ENCODE results near the gene SKAP1.

SKAP1 gene

DNA sequence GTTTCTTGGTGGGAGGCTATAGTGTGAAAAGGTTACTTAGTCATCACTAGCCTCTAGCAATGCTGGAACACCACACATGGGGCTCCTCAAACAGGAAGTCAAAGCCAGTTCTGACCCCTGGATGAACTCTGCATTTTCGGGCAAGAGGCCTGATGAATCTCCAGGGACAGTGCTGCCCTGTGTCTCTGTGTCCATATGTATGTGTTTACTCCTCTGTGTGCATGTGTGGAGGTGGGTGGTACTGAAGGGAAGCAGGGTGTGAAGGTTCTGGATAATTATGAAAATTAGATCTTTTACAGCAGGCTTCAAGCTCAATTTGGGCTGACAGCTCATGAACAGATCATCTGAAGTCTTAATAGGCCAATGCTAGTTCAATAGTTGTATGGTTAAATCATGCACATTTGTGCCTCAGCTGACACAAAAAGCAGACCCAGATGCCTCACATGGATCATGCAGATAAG is 188.9 kb downstream of the SKAP1 start:
- Histone ChIP-seq H3F3A (ENCODE audit: low read depth) (peaks cover 6% of the 10 kb centered on the region; the same call in 1 of the 2 replicates), H3K4me2 (ENCODE audit: low read depth, low read length, poor library complexity, severe bottlenecking) (peak overlapping the region; percentile 58), H3K4me3 (ENCODE audit: low read length, poor library complexity, severe bottlenecking) (no peak overlapping the region), H3K27me3 (ENCODE audit: insufficient read depth, low read length, poor library complexity, severe bottlenecking) (no peaks in the 10 kb centered on the region), H3K4me1 (ENCODE audit: insufficient read depth, low read length, poor library complexity, severe bottlenecking) (peaks cover 78% of the 10 kb centered on the region), H2AFZ (ENCODE audit: low read length) (peak overlapping the region; percentile 14), H3K9me2 (replicated peaks; ENCODE audit: low read depth, low read length) (no peaks in the 10 kb centered on the region), H3K9me3 (ENCODE audit: insufficient read depth, low read depth, low read length) (no peaks in the 10 kb centered on the region), H4K20me1 (ENCODE audit: insufficient read depth, low read length, poor library complexity, severe bottlenecking) (no peaks in the 10 kb centered on the region), H3K36me3 (ENCODE audit: insufficient read depth, low read length) (no peaks in the 10 kb centered on the region), H3K79me2 (ENCODE audit: insufficient read depth, low read length) (no peaks in the 10 kb centered on the region), H3K9ac (ENCODE audit: low read depth, low read length, poor library complexity, severe bottlenecking) (no peak overlapping the region)
- no peak for TF ChIP-seq EZH2phosphoT487 (IDR thresholded peaks at IDR 0.05; ENCODE audit: borderline replicate concordance)
- TF ChIP-seq, protein P1, sequence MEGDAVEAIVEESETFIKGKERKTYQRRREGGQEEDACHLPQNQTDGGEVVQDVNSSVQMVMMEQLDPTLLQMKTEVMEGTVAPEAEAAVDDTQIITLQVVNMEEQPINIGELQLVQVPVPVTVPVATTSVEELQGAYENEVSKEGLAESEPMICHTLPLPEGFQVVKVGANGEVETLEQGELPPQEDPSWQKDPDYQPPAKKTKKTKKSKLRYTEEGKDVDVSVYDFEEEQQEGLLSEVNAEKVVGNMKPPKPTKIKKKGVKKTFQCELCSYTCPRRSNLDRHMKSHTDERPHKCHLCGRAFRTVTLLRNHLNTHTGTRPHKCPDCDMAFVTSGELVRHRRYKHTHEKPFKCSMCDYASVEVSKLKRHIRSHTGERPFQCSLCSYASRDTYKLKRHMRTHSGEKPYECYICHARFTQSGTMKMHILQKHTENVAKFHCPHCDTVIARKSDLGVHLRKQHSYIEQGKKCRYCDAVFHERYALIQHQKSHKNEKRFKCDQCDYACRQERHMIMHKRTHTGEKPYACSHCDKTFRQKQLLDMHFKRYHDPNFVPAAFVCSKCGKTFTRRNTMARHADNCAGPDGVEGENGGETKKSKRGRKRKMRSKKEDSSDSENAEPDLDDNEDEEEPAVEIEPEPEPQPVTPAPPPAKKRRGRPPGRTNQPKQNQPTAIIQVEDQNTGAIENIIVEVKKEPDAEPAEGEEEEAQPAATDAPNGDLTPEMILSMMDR (conservative IDR thresholded peaks at IDR 0.05; ENCODE audit: low read length): no peak

DNA sequence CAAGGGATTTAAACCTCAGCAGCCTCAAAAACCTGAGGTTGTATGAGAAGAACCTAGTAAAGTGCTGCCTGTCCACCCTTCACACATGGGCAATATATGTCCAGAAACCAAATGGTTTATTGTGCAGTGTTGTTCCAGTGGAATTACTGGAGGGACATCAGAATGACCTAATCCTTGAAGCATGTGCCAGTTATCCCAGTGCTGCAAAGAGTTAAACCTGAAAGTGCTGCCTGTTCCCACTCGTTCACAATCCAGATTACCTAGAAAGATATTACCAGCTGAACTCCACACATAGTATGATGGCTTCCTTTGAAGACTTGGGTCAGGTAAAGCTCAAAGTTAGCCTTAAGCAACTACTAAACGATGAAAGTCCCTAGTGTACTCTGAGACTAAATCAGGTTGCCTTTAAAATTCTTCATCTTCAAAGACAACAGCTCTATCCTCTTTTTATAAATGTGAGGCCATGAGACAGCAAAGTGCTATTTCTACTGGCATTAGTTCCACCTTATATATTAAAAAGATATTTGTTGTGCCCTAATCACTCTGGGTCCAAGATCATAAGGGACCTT is 189.4 kb downstream of the SKAP1 start:
- Histone ChIP-seq H3K79me2 (ENCODE audit: insufficient read depth, low read length) (no peaks in the 10 kb centered on the region), H3K9me3 (ENCODE audit: insufficient read depth, low read depth, low read length) (no peaks in the 10 kb centered on the region), H3F3A (ENCODE audit: low read depth) (peaks cover 4% of the 10 kb centered on the region; the same call in 1 of the 2 replicates), H3K4me2 (ENCODE audit: low read depth, low read length, poor library complexity, severe bottlenecking) (peak overlapping the region; percentile 58), H3K9ac (ENCODE audit: low read depth, low read length, poor library complexity, severe bottlenecking) (no peak overlapping the region), H3K4me3 (ENCODE audit: low read length, poor library complexity, severe bottlenecking) (no peak overlapping the region), H3K36me3 (ENCODE audit: insufficient read depth, low read length) (no peaks in the 10 kb centered on the region), H3K4me1 (ENCODE audit: insufficient read depth, low read length, poor library complexity, severe bottlenecking) (peaks cover 79% of the 10 kb centered on the region), H3K9me2 (replicated peaks; ENCODE audit: low read depth, low read length) (no peaks in the 10 kb centered on the region), H2AFZ (ENCODE audit: low read length) (no peak overlapping the region; the same call in 1 of the 2 replicates), H4K20me1 (ENCODE audit: insufficient read depth, low read length, poor library complexity, severe bottlenecking) (no peaks in the 10 kb centered on the region), H3K27me3 (ENCODE audit: insufficient read depth, low read length, poor library complexity, severe bottlenecking) (no peaks in the 10 kb centered on the region)
- no peak for TF ChIP-seq EZH2phosphoT487 (IDR thresholded peaks at IDR 0.05; ENCODE audit: borderline replicate concordance)
- TF ChIP-seq, protein P1 (conservative IDR thresholded peaks at IDR 0.05; ENCODE audit: low read length): no peak

DNA sequence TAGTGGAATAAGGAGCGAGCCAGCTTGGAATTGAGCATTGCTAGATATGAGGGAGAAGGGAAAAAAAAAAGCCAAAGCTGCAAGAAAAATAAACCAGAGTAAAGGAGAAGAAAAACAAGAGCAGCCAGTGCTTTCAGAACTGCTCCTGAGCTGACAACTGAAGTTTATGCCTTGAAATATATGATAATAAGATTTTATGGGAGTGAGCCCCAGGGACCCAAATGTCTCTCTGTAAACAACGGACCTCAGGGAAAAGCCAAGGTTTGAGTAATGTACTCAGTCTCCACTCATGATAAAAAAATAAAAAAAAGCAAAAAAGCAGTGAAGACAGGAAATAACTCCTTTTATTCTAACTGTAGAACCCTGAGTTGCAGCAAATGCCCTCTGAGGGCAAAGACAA is 189.9 kb downstream of the SKAP1 start:
- Histone ChIP-seq H4K20me1 (ENCODE audit: insufficient read depth, low read length, poor library complexity, severe bottlenecking) (no peaks in the 10 kb centered on the region), H3K36me3 (ENCODE audit: insufficient read depth, low read length) (no peaks in the 10 kb centered on the region), H3F3A (ENCODE audit: low read depth) (peaks cover 4% of the 10 kb centered on the region; the same call in 1 of the 2 replicates), H3K9me2 (replicated peaks; ENCODE audit: low read depth, low read length) (no peaks in the 10 kb centered on the region), H3K4me1 (ENCODE audit: insufficient read depth, low read length, poor library complexity, severe bottlenecking) (peaks cover 76% of the 10 kb centered on the region), H3K9me3 (ENCODE audit: insufficient read depth, low read depth, low read length) (no peaks in the 10 kb centered on the region), H2AFZ (ENCODE audit: low read length) (peak overlapping the region; percentile 10; the same call in 1 of the 2 replicates), H3K79me2 (ENCODE audit: insufficient read depth, low read length) (no peaks in the 10 kb centered on the region), H3K4me2 (ENCODE audit: low read depth, low read length, poor library complexity, severe bottlenecking) (peak overlapping the region; percentile 58), H3K4me3 (ENCODE audit: low read length, poor library complexity, severe bottlenecking) (no peak overlapping the region), H3K9ac (ENCODE audit: low read depth, low read length, poor library complexity, severe bottlenecking) (no peak overlapping the region), H3K27me3 (ENCODE audit: insufficient read depth, low read length, poor library complexity, severe bottlenecking) (no peaks in the 10 kb centered on the region)
- no peak for TF ChIP-seq EZH2phosphoT487 (IDR thresholded peaks at IDR 0.05; ENCODE audit: borderline replicate concordance)
- TF ChIP-seq, protein P1 (conservative IDR thresholded peaks at IDR 0.05; ENCODE audit: low read length): no peak
